Sigmoid colon (tissue), 4 donors: Measurements from ENCODE around the gene DNAJA3.

Experiments used
- EP300 ChIP-seq, 4 donors: sonication (generic); formaldehyde crosslinking; IDR thresholded peaks; one replicate each; pipeline ENCODE4 v1.6.1; 2017; ENCODE audit warnings: antibody characterized with exemption in 4 of 4
- POLR2A ChIP-seq, 2 donors: fragments of 450-650 bp; IDR thresholded peaks; one replicate each; pipeline ENCODE4 v1.6.1; 2016; ENCODE audit warnings: antibody characterized with exemption in 2 of 2, mild to moderate bottlenecking in 2 of 2, moderate library complexity in 2 of 2
- TF ChIP-seq, protein P1 (sequence below), 4 experiments: fragments of 450-650 bp in 3 of 4; fragments of 200-600 bp in 1 of 4; IDR thresholded peaks; one replicate each; pipeline ENCODE4 v1.5.1; 2016 to 2019; ENCODE audit warnings: antibody characterized with exemption in 4 of 4, mild to moderate bottlenecking in 3 of 4, moderate library complexity in 2 of 4

DNA sequence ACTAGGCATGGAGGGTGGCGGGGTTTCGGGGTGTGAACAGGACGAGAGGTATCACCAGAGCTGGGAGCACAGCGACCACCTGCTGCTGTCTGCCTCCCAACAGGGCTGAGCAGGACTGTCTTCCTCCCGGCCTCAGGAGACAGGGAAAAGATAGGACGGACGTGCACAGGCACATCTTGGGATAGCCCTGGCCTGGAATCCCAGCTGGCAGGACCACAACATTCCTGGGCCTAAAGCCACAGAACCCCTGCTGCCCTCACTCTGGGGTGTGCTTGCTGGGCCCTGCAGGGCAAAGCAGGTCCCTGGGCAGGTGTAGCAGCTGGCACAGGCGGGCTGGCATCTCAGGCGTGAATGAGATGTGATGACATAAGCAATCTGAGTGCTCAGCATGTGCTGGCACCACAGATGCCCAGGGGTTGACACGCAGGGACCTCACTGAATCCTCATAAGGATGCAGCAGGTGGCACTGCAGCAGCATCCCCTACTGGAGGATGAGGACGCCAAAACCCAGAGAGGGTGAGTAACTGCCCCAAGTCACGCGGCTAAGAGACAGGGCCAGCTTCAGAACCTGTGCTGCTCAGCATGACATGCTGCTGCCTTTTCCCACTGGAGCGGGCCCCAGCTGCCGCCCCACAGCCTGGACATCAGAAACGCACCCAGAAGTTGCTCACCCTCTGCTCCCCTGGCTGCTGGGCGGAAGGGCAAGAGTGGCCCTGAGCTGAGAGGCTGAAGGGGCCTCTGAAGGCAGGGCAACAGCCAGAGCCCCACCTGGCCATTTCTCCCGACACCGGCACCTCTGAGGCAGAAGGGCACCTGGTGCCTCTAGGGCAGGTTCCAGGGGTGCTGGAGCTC, 16.4 kb upstream of the DNAJA3 start:
- TF ChIP-seq, protein P1, sequence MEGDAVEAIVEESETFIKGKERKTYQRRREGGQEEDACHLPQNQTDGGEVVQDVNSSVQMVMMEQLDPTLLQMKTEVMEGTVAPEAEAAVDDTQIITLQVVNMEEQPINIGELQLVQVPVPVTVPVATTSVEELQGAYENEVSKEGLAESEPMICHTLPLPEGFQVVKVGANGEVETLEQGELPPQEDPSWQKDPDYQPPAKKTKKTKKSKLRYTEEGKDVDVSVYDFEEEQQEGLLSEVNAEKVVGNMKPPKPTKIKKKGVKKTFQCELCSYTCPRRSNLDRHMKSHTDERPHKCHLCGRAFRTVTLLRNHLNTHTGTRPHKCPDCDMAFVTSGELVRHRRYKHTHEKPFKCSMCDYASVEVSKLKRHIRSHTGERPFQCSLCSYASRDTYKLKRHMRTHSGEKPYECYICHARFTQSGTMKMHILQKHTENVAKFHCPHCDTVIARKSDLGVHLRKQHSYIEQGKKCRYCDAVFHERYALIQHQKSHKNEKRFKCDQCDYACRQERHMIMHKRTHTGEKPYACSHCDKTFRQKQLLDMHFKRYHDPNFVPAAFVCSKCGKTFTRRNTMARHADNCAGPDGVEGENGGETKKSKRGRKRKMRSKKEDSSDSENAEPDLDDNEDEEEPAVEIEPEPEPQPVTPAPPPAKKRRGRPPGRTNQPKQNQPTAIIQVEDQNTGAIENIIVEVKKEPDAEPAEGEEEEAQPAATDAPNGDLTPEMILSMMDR (IDR thresholded peaks at IDR 0.05), result no peak
- TF ChIP-seq EP300 (IDR thresholded peaks at IDR 0.05) (no peak), POLR2A (IDR thresholded peaks at IDR 0.05) (no peak)
